Suprapubic skin (tissue), 4 donors: ENCODE data around the gene LRRIQ1.
"Not testable (repeated sequence)": the region's sequence is repeated elsewhere in the genome, so short reads cannot be mapped to it uniquely, and the experiment has no call there.

Experiments
- POLR2A ChIP-seq, 2 donors: fragments of 450-650 bp; IDR thresholded peaks; one replicate each; pipeline ENCODE4 v1.6.1; 2017; ENCODE audit warnings: antibody characterized with exemption in 2 of 2, mild to moderate bottlenecking in 2 of 2, moderate library complexity in 2 of 2
- POLR2AphosphoS5 ChIP-seq, 3 donors: sonication (generic); formaldehyde crosslinking; IDR thresholded peaks; one replicate each; pipeline ENCODE4 v1.6.1; 2017; ENCODE audit warnings: antibody characterized with exemption in 3 of 3
- TF ChIP-seq, protein P1 (sequence below), 2 donors: fragments of 200-600 bp in 1 of 2; fragments of 450-650 bp in 1 of 2; sonication (generic) in 1 of 2; IDR thresholded peaks; one replicate each; pipeline ENCODE4 v1.5.1; 2016 to 2019; ENCODE audit warnings: antibody characterized with exemption in 2 of 2, mild to moderate bottlenecking in 1 of 2, moderate library complexity in 1 of 2

DNA sequence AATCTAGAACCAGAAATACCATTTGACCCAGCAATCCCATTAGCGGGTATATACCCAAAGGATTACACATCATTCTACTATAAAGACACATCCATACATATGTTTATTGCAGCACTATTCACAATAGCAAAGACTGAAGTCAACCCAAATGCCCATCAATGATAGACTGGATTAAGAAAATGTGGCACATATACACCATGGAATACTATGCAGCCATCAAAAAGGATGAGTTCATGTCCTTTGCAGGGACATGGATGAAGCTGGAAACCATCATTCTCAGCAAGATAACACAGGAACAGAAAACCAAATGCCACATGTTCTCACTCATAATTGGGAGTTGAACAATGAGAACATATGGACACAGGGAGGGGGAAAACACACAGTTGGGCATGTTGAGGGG is 188.2 kb downstream of the LRRIQ1 start:
- TF ChIP-seq, protein P1, sequence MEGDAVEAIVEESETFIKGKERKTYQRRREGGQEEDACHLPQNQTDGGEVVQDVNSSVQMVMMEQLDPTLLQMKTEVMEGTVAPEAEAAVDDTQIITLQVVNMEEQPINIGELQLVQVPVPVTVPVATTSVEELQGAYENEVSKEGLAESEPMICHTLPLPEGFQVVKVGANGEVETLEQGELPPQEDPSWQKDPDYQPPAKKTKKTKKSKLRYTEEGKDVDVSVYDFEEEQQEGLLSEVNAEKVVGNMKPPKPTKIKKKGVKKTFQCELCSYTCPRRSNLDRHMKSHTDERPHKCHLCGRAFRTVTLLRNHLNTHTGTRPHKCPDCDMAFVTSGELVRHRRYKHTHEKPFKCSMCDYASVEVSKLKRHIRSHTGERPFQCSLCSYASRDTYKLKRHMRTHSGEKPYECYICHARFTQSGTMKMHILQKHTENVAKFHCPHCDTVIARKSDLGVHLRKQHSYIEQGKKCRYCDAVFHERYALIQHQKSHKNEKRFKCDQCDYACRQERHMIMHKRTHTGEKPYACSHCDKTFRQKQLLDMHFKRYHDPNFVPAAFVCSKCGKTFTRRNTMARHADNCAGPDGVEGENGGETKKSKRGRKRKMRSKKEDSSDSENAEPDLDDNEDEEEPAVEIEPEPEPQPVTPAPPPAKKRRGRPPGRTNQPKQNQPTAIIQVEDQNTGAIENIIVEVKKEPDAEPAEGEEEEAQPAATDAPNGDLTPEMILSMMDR (IDR thresholded peaks at IDR 0.05): not testable (repeated sequence)
- not testable (repeated sequence) for TF ChIP-seq POLR2AphosphoS5, POLR2A (IDR thresholded peaks at IDR 0.05)
